HFF-Myc (cell line): ENCODE data around the gene OSGEPL1.

ENCODE experiments used
- DNase-seq: peaks from one replicate; pipeline ENCODE4 v3.0.0-alpha.2; 2011; ENCODE audit warnings: low read depth; ENCODE audit errors: extremely low read depth
- H3K4me3 ChIP-seq: replicated peaks from 2 replicates; pipeline ENCODE4 v1.5.1; 2011; ENCODE audit warnings: low read depth, mild to moderate bottlenecking, control low read depth, low read length
- CTCF ChIP-seq: IDR thresholded peaks from 2 replicates; pipeline ENCODE4 v1.5.1; 2012; ENCODE audit warnings: mild to moderate bottlenecking, low read depth, low read length, control low read depth; ENCODE audit errors: missing control alignments

Gene OSGEPL1

DNA sequence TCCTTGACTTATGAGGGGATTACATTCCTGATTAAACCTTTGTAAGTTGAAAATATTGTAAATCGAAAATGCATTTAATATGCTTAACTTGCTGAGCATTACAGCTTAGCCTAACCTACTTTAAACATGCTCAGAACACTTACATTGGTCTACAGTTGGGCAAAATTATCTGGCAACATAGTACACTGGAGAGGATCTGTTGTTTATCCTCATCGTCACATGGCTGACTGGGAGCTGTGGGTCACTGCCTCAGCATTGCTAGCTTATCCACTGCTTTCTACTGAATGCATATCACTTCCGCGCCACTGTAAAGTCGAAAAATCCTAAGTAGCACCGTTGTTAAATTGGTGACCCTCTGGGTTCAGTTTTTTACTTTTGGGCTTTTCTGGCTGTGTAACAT lies 35.3 kb upstream of the OSGEPL1 start:
- no peak overlapping the region for H3K4me3 ChIP-seq
- no peak for DNase-seq

DNA sequence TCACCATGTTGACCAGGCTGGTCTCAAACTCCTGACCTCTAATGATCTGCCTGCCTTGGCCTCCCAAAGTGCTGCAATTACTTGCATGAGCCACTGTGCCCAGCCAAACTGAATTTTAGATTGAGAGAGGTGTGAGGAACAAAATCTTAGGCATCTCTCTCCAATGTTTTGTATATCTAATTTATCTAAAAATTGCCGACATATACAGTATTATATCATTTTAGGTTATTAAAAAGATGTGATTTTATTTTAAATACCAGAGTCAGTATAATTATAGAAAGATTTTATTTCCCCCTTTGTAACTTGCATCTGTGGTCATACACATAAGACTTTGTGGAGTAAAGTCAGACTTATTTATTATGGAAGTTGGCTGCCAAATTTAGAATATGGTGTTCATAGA lies 31.7 kb upstream of the OSGEPL1 start:
- no peak for DNase-seq
- no peak for TF ChIP-seq CTCF
- no peak overlapping the region for H3K4me3 ChIP-seq

More for the DNA sequence above, 35.3 kb upstream of the OSGEPL1 start:
- no peak for TF ChIP-seq CTCF

- TF ChIP-seq CTCF: no peak
- no peak overlapping the region for H3K4me3 ChIP-seq
- DNase-seq: no peak
Measured at GRCh38 chr2:189791338-189792042, 28.9 kb upstream of the OSGEPL1 start.

GRCh38 chr2:189783927-189784867 lies 21.6 kb upstream of the OSGEPL1 start, which contains the start of the genes ORMDL1 and PMS1:
ORMDL1 (minus strand) TSS chr2:189784339; CDS start chr2:189782595, 1,744 bp downstream.
PMS1 (plus strand) TSS chr2:189784450; CDS start chr2:189791810, 7,360 bp downstream.
- no peak for TF ChIP-seq CTCF
- H3K4me3 ChIP-seq: peak within 1 kb of the TSS; percentile 54
- peak; percentile 81 for DNase-seq

DNA sequence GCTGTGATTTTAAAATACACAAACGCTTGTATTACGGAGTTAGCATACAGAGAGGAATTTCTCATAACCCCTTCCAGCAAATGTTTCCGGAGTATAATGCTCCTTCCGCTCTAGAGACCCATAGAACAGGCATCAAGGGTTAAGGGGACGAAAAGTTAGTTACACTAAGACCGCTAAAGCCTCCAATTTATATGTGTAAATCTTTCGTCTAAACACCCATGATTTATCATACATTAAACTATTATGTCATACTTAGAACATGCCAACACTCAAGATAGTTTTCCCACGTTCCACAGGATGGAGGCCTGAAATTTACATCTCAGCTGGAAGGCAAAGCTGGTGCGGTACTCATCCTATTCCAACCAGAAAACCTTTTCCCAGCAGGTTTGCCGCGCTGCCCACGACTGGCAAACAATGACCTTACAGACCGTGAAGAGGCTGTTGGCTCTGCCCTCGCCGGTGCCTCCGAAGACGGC lies 20.9 kb upstream of the OSGEPL1 start:
- H3K4me3 ChIP-seq: peak overlapping the region; percentile 54
- no peak for DNase-seq
- no peak for TF ChIP-seq CTCF

GRCh38 chr2:189782221-189782671 lies 19.7 kb upstream of the OSGEPL1 start:
- TF ChIP-seq CTCF: no peak
- DNase-seq: no peak
- peak overlapping the region; percentile 54 for H3K4me3 ChIP-seq
